Right renal pelvis (tissue), 4 donors: Measurements from ENCODE around the gene TOX3. TPM values are rescaled to one million over a fixed set of nuclear protein-coding genes. Genes with fewer than 3 reads are reported as not detected.

Experiments
- DNase-seq, 4 donors: peaks; one replicate each; pipeline ENCODE4 v3.0.0-alpha.2; 2013; ENCODE audit warnings: low read depth in 4 of 4, low spot score in 3 of 4, missing footprints in 1 of 4
- polyA plus RNA-seq, 4 donors: library from polyadenylated mRNA; unstranded; fragments of 120-200 nt; gene quantifications; one replicate each; pipeline ENCODE4 v1.2.1, GENCODE V29; 2013; ENCODE audit not compliant: insufficient read length in 4 of 4

Gene TOX3
- polyA plus RNA-seq, 4 donors: 33.0 to 39.7 (median 34.2) TPM

GRCh38 chr16:52460639-52461178 lies 86.2 kb downstream of the TOX3 start:
- DNase-seq: no peak

DNA sequence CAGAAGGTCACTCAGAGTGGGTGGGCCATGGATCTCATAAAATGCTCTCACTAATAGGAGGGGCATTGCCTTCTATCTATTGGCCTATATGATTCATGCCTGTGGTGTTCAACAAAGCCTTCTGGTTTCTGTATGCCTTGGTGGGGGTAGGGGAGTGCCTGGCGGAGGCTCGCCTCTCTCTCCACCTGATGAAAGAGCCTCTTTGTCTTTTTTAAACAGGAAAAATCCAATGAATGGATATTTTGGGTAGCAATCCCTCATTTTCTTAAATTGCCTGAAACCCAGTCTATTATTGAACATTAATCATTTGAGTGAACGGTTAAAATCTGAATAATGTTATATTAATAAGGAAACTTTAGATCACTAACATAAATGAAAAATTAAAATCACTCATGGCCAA lies 90.6 kb downstream of the TOX3 start:
- DNase-seq: no peak

- no peak for DNase-seq
These were observed 91.2 kb downstream of the TOX3 start for GRCh38 chr16:52455549-52456277.

DNA sequence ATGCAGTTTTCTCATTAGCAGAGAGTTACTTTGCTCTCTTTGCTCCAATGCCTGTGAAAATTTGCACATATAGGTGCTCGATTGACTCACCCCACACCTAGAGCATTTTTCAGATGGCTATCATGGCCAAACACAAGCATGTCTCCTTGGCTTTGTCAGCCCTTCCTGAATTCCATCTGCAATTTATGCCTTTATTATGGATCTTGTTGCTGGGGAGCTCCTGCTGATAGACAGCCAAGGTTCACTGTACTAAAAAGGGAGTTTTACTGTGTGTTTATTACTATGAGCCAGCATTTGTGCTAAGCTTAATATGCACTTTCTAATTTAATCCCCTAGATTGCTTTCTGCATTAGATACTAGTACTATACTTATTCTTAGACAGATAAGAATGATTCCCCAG lies 93.3 kb downstream of the TOX3 start:
- DNase-seq: no peak

GRCh38 chr16:52451971-52452421 lies 94.9 kb downstream of the TOX3 start:
- DNase-seq: no peak

DNA sequence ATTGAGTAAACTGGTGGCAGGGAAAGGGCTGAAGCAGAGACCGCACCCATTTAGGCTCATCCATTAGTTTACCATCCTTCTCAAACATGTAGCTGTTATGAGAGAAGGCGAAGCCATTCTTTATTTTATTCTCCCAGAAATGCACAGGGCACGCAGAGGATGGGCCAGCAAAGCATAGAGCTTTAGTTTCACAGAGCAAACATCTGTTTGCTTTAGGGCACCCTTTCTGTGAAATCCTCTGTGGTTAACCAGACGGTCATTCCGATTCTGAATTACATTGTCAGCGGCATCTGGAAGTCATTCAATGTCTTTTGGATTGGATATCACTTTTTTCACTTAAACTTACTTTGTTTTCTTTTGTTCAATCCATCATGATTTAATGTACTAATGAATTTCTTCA lies 96.0 kb downstream of the TOX3 start:
- DNase-seq: no peak

- no peak for DNase-seq
These were observed 96.7 kb downstream of the TOX3 start for GRCh38 chr16:52450241-52450640.

DNA sequence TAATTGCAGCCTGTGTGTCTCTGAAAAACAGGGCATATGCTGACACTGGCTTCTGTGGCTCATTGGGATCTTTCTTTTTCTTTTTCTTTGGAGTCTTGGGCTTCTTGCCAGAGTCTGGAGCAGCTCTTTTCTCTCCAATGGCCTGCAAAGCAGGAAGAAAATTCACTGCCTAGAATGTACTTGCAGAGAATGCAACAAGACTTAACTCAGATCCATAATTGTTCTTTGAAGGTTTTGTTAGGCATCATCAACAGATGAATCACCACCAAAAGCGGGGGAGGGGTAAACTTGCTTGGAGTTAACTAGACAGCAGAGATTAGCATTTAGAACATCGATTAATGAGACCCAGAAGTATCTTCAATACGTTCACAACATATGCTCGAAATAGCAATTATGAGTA lies 100.9 kb downstream of the TOX3 start:
- no peak for DNase-seq

- no peak for DNase-seq
These were observed 105.1 kb downstream of the TOX3 start for GRCh38 chr16:52441886-52442285.

DNA sequence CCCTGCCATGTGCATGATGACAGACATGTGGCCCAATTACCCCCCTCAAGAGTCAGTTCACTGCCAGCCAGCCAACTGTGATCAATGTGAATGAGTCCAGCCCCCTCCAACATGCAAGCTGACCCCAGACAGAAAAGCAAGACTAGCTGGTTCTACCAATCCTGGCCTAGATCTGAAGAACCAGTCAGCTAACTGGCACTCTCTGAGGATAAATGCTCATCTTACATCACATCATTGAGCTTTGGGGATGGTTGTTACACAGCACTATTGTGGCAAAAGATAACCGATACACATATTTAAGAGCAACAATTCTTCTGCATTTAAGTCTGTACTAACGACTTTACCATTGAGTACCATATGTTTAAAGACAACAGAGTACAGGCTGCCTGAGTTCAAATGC lies 106.7 kb downstream of the TOX3 start:
- DNase-seq: no peak

DNA sequence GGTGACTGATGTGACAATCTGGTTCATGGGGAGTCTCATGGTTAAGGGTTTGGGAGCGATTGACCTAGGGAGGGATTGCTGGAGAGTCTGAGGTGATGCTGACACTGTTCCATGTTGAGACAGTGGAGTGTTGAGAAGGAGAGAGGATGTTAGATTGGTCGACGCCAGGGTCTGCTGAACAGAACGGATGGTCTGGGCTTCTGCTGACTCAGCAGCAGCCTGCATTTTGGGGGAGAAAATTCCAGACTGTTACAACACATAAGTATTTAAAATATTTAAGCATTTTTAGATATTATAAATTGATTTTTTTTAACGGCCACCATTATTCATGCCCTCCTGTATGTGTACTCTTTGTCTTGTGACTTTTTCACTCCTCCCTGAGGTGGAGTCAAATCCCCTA lies 107.2 kb downstream of the TOX3 start:
- DNase-seq: no peak

DNA sequence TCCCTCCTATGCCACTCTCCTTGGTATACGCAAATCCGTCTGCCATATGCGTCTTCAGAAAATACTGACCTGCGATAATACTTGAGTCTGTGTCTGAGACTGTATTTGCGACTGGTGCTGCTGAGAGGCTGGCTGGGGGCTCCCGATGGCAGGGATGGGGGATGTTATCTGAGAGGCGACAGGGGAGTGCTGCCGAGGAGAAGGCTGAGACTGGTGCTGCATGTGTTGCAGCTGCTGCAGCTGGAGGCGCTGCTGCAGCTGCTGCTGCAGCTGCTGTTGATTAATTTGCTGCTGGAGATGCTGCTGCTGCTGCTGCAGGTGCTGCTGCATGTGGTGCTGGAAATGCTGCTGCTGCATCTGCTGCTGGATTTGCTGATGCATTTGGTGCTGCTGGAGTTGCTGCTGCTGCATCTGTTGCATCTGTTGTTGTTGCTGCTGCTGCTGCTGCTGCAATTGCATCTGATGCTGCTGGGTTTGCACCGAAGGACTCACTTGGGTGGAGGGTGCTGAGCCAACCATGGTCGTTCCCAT lies 107.7 kb downstream of the TOX3 start:
- DNase-seq: no peak

DNA sequence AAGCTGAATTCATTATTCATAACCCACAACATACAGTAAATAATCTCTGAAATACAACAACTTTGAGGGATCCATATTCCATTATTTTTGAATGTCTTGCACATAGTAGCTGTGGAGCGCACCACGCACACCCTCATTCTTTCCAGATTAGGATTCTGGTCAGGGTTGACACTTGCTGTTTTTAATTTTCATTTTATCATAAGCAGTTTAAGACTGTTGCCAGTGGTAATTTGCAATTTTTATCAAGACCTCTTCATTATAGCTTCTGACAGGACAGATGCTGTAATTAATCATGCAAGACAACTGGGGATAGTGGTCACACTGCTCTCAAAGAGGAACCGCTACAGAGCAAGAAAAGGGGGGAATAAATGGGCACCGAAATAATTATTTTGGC lies 109.7 kb downstream of the TOX3 start:
- DNase-seq: no peak

- DNase-seq: no peak
These were observed 110.3 kb downstream of the TOX3 start for GRCh38 chr16:52436339-52437276.

DNA sequence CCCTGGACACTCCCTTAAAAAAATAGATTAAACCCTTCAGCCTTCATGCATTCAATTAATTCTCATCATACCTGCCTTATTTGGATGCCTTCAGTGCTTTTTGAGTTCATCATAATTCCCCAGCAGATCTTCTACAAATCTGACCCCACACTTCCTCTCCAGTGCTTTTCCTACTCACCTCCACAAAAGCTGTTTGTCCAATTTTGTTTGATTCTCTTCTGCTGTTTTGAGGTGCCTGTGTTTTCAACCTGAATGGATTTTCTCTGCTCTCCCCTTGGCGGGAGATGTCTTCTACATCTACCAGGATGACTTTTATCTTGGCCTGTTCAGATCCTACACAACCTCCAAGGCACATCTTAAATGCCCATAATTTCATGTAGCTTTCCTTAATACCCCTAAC lies 112.7 kb downstream of the TOX3 start:
- DNase-seq: no peak

DNA sequence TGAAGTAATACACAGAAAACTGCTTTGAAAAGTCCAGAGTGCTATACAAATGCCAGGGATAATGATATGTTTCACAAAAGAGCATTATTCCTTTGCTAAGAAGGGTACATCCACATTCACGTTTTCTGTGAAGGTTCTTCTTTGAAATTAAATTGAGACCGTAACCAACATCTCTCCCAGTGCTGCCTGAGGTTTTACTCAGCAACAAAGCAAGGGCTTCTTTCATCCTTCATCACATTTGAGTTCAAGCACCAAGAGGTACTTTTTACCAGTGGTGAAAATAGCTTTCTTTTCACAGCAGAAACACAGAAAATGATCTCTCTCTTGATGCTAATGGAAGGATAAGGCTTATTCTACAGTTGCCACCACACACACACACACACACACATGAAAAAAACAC lies 113.3 kb downstream of the TOX3 start:
- no peak for DNase-seq

DNA sequence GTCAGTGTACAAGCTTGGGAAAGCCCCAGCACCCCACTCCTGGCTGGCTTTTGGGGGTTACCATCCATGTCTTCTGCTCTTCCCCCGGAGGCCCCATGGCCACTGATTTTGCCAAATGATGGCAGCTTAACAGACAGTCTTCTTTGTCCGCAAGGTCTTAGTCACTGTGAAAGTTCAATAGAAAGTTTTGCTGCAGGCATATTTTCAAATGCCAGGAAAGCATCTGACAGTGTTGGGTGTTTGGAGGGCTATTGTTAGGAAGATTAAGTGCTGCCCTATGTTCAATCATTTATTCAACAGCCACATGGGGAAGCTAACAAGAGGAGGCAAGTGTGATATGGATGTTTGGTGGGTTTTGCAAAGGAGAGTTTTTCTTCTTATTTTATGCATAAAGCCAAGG lies 122.4 kb downstream of the TOX3 start:
- no peak for DNase-seq

GRCh38 chr16:52422307-52422706 lies 124.6 kb downstream of the TOX3 start:
- no peak for DNase-seq

DNA sequence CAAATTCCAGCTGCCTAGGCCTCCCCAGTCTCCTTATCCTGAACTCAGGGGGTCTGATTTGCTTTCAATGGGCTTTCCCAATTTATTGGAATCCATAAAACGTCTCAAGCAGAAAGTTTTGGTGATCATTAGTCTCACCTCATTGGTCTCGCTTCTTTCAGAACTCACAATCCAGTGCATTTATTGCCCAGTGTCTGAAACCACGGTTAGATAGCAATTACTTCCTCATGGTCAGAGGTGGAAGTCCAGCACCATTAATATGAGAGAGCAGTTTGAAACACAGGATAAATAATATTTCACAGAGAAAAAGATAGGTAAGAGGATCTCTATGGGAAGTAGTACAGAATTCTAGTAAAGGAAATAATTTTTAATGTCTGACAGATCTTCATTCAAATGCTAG lies 128.7 kb downstream of the TOX3 start:
- no peak for DNase-seq

GRCh38 chr16:52416888-52417287 lies 130.1 kb downstream of the TOX3 start:
- no peak for DNase-seq

DNA sequence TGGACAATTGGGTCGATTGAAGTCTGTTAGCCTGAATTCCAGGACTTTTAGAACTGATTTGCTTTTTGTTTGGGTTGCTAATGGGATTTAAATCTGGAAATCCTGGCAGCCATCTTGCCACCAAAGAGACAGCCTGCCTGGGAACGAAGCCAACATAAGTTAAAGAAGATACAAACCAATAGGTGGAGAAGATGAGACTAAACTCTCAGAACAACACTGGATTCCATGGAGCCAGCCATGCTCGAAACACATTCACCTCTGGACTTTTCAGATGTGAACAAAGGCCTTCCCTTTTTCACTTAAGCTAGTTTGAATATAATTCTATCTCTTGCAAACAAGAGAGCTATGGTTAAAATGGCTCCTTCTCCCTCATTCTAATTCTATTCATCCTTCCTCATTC lies 135.9 kb downstream of the TOX3 start:
- DNase-seq: no peak
